GM12875 (cell line): ENCODE measurements around the gene MED15.

Experiments used
- H3K4me3 ChIP-seq: one replicate; pipeline ENCODE4 v1.5.1; 2011; ENCODE audit warnings: low read depth, low read length, control low read depth
- TF ChIP-seq, protein P1 (sequence below): IDR thresholded peaks from 2 replicates; pipeline ENCODE4 v1.5.1; 2011; ENCODE audit warnings: low read depth, mild to moderate bottlenecking, control low read depth, inconsistent platforms, low read length, moderate library complexity, borderline replicate concordance; ENCODE audit not compliant: insufficient read depth

The MED15 gene

DNA sequence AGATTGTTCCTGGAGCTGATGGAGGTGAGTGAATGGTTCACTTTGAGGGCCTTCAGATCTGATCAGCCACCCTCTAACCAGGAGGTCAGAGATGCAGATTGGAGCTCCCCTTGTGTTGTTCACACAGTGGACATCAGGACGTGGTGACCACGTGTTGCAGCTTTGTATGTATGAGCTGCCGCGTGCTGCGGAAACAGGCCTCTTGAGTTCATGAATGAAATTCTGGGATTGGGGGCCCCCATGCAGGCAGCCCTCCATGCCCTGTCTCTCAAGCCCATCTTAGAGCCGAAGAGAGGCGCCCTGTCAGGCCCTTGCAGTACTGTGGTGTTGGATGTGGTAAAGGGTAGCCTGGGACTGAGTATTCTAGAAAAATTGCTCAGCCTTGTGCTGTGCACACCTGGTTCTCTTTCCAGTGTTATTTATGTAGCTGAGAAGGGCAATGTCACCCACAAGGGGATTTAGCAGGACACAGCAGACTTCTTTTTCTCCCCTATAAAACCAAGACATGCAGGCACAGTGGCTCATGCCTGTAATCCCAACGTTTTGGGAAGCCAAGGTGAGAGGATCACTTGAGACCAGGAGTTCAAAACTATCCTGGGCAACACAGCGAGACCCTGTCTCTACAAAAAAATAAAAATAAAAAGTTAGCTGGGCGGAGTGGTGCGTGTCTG is 64.9 kb downstream of the MED15 start:
- TF ChIP-seq, protein P1, sequence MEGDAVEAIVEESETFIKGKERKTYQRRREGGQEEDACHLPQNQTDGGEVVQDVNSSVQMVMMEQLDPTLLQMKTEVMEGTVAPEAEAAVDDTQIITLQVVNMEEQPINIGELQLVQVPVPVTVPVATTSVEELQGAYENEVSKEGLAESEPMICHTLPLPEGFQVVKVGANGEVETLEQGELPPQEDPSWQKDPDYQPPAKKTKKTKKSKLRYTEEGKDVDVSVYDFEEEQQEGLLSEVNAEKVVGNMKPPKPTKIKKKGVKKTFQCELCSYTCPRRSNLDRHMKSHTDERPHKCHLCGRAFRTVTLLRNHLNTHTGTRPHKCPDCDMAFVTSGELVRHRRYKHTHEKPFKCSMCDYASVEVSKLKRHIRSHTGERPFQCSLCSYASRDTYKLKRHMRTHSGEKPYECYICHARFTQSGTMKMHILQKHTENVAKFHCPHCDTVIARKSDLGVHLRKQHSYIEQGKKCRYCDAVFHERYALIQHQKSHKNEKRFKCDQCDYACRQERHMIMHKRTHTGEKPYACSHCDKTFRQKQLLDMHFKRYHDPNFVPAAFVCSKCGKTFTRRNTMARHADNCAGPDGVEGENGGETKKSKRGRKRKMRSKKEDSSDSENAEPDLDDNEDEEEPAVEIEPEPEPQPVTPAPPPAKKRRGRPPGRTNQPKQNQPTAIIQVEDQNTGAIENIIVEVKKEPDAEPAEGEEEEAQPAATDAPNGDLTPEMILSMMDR: no peak
- no peak overlapping the region for H3K4me3 ChIP-seq

DNA sequence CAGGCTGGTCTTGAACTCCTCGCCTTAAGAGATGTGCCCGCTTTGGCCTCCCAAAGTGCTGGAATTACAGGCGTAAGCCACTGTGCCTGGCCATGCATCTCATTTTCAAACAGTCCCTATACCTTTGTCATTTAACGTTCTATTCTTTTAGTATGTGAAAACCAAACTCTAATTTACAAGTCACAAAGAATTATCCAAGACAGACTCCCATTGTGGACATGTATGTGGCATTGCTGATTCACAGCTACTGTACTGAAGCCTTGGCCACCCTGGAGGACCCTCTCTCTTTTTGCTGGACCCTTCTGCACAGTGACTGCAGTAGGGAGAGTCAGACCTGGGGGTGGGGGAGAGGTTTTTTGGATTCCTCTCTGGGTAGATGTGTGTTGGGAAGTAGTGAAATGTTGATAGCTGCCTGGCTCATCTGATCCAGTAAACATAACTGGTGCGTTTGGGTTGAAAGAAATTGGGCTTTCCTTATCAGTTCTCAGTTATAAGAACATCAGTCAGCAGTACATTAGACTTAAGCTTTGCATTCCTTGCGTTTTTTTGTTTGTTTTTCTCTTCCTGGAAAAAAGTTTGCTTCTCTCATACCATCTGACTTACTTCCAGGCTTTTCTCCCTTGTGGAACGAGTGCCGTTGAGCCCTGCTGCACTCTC is 65.9 kb downstream of the MED15 start:
- H3K4me3 ChIP-seq: no peak overlapping the region
- TF ChIP-seq, protein P1: no peak

DNA sequence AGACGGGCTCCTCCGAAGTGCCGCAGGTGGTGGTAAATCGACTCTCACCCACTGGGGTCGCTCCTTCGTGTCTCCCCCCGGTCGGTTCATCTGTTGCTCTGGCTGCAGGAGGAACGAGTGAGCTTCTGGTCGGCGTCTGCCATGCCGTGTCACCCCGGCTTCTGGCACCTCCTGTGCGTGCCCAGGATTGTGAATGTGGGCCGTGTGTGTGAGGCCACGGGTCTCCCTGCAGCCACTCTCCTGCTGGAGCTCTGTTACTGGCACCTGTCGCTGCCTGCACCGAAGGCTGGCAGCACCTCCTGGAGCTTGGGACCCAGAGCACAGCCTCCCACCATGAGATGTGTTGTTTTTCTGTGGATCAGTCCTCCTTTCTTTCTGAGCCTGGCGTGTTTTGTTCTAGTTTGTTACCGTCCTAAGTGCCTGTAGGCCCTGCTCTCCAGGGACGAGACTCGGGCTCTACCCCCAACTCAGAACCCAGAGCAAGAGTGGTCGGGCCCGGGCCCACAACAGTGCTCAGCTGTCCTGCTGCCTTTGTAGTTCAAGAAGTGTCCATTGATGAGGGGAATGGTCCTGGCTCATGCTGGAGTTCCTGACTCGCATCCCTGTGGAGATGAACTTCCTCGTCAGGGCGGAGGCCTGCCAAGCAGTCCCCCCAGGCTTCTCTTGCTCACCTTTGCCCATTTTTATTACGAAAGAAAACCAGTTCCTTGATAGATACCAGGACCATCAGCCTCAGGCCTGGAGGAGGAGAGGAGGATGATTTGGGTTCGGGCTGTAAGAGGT is 66.6 kb downstream of the MED15 start:
- TF ChIP-seq, protein P1: no peak
- H3K4me3 ChIP-seq: no peak overlapping the region

DNA sequence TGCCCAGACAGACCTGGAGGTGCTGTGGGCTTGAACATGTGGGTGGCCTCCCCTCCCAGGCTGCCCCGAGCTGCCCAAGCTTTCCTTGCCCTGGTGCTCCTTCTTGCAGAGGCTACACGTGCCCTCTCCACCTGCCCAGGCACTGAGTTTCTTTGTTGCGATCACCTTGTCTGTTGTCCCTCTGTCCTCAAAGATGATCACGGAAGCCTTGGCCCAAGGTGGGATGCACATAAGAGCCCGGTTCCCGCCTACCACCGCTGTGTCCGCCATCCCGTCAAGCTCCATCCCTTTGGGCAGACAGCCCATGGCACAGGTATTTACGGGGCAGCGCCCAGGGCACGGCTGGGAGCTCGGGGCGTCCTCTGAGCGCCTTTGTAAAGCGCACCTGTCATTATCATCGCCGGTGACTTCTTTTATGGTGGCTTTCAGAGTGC is 67.5 kb downstream of the MED15 start:
- no peak overlapping the region for H3K4me3 ChIP-seq
- TF ChIP-seq, protein P1: no peak

DNA sequence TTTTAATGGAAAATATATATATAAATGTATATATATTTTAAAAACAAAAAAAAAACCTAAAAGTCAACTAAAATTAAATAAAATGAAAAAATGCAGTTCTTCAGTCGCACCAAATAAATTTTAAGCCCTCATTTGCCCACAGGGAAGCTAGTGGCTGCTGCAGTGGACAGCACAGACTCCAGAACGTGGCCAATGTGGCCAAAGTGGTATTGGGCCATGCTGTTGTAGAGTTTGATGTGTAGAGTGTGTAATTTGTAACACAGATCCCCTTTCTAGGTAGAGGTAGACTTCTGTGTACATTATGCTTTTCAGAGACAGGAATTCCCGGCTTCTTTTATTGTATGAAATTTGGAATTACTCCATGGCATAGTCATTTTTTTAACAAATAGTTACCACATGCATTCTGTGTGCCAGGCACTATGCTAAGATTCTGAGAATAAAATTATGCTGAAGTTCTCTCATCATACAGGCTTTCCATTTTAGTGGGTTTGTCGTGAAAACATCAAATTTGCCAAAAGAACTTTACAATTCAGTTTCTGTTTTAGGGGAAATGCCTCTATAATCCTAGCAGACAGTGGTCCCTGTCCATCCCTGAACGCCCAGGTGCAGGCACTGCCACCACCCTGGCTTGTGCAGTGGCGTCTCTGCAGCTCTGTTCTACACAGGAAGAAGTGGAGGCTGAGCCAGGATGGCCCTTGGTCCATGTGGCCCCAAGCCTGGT is 68.5 kb downstream of the MED15 start:
- H3K4me3 ChIP-seq: no peak overlapping the region
- TF ChIP-seq, protein P1: no peak

DNA sequence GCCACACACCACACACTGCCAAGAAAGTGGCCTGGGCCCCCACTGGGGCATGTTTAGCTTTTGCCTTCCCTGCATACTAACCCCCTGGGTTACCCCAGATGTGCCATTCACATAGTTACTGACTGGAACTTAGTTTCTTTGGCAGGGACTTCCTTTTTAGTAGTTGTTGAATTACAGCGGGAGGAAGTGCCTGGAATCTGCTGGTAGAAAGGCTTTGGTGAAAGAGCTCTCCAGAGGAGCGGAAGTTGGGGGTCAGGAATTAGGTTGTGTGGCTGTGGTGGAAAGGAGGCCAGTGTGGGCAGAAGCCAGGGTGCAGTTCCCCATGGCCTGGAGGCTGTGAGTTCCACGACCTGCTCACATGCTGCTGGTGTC is 69.0 kb downstream of the MED15 start:
- TF ChIP-seq, protein P1: no peak

More for the DNA sequence above, 69.0 kb downstream of the MED15 start:
- no peak overlapping the region for H3K4me3 ChIP-seq
